HEK293 (cell line): ENCODE data around the gene NREP.

Source experiments
- HOXA7 ChIP-seq: sonication (generic); formaldehyde crosslinking; IDR thresholded peaks from 2 replicates; pipeline ENCODE4 v1.8.1; 2022; ENCODE audit warnings: missing genetic modification reagents, borderline replicate concordance
- SALL2 ChIP-seq: fragments of 450-650 bp; formaldehyde crosslinking; IDR thresholded peaks from 2 replicates; pipeline ENCODE4 v1.5.0; 2017; ENCODE audit warnings: missing biosample characterization, mild to moderate bottlenecking, missing genetic modification characterization, borderline replicate concordance
- SETDB1 ChIP-seq: IDR thresholded peaks from one replicate; pipeline ENCODE4 v1.6.1; 2017; ENCODE audit warnings: mild to moderate bottlenecking, low read length, moderate library complexity, mixed read lengths; ENCODE audit not compliant: insufficient read length
- YY1 ChIP-seq: fragments of 450-650 bp; formaldehyde crosslinking; IDR thresholded peaks from 2 replicates; pipeline ENCODE4 v1.5.1; 2018; ENCODE audit warnings: missing biosample characterization, missing genetic modification characterization
- ZBTB21 ChIP-seq: fragments of 450-650 bp; formaldehyde crosslinking; IDR thresholded peaks from 2 replicates; pipeline ENCODE4 v1.5.1; 2017; ENCODE audit warnings: missing biosample characterization, missing genetic modification characterization
- ZNF292 ChIP-seq: fragments of 450-650 bp; formaldehyde crosslinking; IDR thresholded peaks from 2 replicates; pipeline ENCODE4 v1.5.1; 2016; ENCODE audit warnings: low read depth, missing biosample characterization, missing genetic modification characterization, borderline replicate concordance
- ZNF324 ChIP-seq: fragments of 450-650 bp; formaldehyde crosslinking; IDR thresholded peaks from 2 replicates; pipeline ENCODE4 v1.5.1; 2016; ENCODE audit warnings: missing biosample characterization, missing genetic modification characterization
- ZNF549 ChIP-seq: fragments of 450-650 bp; IDR thresholded peaks from 2 replicates; pipeline ENCODE4 v1.5.1; 2018; ENCODE audit warnings: missing biosample characterization, missing genetic modification characterization, mild to moderate bottlenecking, inconsistent platforms, moderate library complexity
- ZNF561 ChIP-seq: fragments of 450-650 bp; IDR thresholded peaks from 2 replicates; pipeline ENCODE4 v1.5.1; 2018; ENCODE audit warnings: missing biosample characterization, missing genetic modification characterization, borderline replicate concordance
- ZNF600 ChIP-seq: fragments of 450-650 bp; formaldehyde crosslinking; IDR thresholded peaks from 2 replicates; pipeline ENCODE4 v1.5.1; 2016; ENCODE audit warnings: missing biosample characterization, missing genetic modification characterization
- ZNF777 ChIP-seq: fragments of 450-650 bp; formaldehyde crosslinking; IDR thresholded peaks from 2 replicates; pipeline ENCODE4 v1.5.1; 2017; ENCODE audit warnings: missing biosample characterization, missing genetic modification characterization, borderline replicate concordance
- ZNF792 ChIP-seq: fragments of 450-650 bp; formaldehyde crosslinking; IDR thresholded peaks from 2 replicates; pipeline ENCODE4 v1.5.1; 2016; ENCODE audit warnings: missing biosample characterization, missing genetic modification characterization
- ZXDB ChIP-seq: fragments of 450-650 bp; formaldehyde crosslinking; IDR thresholded peaks from 2 replicates; pipeline ENCODE4 v1.5.1; 2016; ENCODE audit warnings: missing biosample characterization, missing genetic modification characterization
- TF ChIP-seq, protein P1 (sequence below): fragments of 450-650 bp; formaldehyde crosslinking; IDR thresholded peaks from 2 replicates; pipeline ENCODE4 v1.5.1; 2016; ENCODE audit warnings: missing biosample characterization, missing genetic modification characterization

DNA sequence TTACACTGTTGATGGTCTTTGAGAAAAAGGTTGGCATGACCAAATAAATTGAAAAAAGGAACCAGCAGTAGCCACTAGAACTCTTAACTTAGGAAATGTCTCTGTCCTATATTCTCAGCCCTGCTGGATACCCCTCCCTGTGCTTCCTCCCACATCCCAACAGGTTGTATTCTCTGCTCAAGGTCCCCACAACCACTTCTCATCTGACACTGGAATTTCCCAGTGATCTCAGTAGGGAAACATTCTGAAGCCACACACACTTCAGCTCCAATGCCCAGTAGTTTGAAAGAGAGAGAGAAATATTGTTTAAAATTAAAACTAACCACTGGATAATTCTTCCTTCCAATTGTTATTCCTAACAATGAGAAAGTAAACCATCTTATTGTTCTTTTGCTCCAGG lies 30.0 kb upstream of the NREP start:
- TF ChIP-seq SALL2 (tag by site-specific recombination) (no peak), HOXA7 (CRISPR knock-in tag) (no peak), ZNF561 (tag by site-specific recombination) (no peak), ZXDB (no peak), YY1 (tag by site-specific recombination) (no peak), SETDB1 (no peak), ZNF324 (tag by site-specific recombination) (no peak), ZNF792 (no peak), ZNF549 (tag by site-specific recombination) (no peak), ZNF292 (no peak), ZBTB21 (no peak), ZNF600 (no peak), ZNF777 (no peak)
- TF ChIP-seq, protein P1, sequence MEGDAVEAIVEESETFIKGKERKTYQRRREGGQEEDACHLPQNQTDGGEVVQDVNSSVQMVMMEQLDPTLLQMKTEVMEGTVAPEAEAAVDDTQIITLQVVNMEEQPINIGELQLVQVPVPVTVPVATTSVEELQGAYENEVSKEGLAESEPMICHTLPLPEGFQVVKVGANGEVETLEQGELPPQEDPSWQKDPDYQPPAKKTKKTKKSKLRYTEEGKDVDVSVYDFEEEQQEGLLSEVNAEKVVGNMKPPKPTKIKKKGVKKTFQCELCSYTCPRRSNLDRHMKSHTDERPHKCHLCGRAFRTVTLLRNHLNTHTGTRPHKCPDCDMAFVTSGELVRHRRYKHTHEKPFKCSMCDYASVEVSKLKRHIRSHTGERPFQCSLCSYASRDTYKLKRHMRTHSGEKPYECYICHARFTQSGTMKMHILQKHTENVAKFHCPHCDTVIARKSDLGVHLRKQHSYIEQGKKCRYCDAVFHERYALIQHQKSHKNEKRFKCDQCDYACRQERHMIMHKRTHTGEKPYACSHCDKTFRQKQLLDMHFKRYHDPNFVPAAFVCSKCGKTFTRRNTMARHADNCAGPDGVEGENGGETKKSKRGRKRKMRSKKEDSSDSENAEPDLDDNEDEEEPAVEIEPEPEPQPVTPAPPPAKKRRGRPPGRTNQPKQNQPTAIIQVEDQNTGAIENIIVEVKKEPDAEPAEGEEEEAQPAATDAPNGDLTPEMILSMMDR (tag by site-specific recombination) = no peak
